Fibroblast of mammary gland (primary cell): ENCODE results near the gene ENTPD8.

Experiments used
- DNase-seq: peaks from one replicate; pipeline ENCODE4 v3.0.0-alpha.2; 2010; ENCODE audit warnings: low read depth
- H3K4me3 ChIP-seq: 2 replicates; pipeline ENCODE4 v1.5.1; 2011; ENCODE audit warnings: low read depth, mild to moderate bottlenecking, low read length, moderate library complexity; ENCODE audit not compliant: control insufficient read depth
- TF ChIP-seq, protein P1 (sequence below): conservative IDR thresholded peaks from 2 replicates; pipeline ENCODE4 v1.5.1; 2011; ENCODE audit warnings: low read depth, low read length, inconsistent platforms; ENCODE audit not compliant: control insufficient read depth, insufficient read depth

The ENTPD8 gene

DNA sequence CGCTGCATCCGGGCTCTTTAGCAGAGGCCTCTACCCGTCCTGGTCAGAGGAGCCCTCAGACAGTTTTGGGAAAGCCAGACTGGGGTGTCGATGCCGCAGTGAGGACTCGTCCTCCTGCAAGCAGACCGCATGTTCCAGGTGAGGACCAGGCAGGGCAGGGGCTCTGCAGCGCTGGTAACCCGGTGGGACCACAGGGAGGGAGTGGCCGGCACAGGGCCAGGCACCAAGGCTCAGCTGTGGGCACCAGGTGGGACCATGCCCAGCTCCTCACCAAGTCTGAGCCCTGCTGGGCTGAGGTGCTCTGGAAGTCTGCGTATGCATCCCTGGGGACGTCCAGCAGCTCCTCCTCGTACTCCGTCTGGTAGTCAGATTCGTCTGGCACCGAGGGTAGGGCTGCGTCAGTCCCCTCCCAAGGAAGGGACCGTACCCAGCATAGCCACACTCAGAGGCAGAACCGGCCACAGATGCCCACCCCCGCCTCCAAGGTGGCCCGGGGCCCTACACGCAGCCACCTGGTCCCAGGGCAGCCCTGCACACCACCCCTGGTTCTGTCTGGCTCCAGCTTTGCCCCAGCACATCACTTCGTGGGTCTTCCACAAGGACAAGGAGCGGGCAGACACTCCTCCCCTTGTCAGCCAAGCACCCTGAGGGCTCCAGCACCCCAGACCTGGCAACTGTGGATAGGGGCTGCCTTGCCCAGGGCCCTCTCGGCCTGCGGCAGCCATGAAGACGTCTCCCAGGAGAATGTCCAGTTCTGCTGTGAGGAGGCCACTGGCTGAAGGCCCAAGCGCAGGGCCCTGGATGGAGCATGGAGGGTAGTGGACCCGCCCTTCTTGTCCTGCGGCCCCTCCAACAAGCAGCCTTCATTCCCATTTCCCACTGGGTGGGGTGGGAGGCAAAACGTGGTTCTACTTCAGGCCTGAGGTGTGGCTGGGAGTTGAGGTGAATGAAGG, 19.5 kb upstream of the ENTPD8 start:
- TF ChIP-seq, protein P1, sequence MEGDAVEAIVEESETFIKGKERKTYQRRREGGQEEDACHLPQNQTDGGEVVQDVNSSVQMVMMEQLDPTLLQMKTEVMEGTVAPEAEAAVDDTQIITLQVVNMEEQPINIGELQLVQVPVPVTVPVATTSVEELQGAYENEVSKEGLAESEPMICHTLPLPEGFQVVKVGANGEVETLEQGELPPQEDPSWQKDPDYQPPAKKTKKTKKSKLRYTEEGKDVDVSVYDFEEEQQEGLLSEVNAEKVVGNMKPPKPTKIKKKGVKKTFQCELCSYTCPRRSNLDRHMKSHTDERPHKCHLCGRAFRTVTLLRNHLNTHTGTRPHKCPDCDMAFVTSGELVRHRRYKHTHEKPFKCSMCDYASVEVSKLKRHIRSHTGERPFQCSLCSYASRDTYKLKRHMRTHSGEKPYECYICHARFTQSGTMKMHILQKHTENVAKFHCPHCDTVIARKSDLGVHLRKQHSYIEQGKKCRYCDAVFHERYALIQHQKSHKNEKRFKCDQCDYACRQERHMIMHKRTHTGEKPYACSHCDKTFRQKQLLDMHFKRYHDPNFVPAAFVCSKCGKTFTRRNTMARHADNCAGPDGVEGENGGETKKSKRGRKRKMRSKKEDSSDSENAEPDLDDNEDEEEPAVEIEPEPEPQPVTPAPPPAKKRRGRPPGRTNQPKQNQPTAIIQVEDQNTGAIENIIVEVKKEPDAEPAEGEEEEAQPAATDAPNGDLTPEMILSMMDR, result no peak
- DNase-seq, result no peak
- H3K4me3 ChIP-seq, result no peak overlapping the region

DNA sequence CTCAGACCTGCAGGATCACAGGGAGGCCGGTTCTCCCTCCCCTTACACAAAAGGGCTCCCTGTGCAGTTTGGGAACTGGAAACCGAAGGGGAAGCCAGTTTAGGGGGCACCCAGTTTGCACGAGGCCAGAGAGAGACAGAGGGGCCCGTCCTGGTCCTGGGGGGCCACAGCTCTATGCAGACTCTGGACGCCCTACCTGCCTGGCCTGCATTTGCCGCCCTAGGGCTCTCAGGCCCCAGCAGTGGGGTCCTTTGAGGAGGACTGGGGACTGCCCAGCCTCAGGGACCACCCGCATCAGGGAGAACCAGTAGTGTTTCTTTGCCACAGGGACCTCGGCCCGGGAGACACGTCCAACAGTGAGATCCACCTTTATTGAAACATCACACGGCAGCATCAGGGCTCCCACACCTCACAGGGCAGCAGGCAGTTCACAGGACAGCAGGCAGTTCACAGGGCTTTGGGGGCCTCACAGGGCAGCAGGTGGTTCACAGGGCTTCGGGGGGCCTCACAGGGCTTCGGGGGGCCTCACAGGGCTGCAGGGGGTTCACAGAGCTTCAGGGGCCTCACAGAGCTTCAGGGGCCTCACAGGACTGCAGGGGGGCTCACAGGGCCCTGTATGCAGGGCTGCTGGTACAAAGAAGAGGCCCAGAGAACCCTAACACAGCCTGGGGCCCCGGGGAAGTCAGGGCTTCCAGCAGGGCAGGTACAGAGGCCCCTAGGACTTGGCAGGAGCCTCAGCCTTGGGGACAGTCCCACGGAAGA, 18.6 kb upstream of the ENTPD8 start:
- H3K4me3 ChIP-seq, result peak overlapping the region; percentile 35
- DNase-seq, result no peak
- TF ChIP-seq, protein P1, result no peak

DNA sequence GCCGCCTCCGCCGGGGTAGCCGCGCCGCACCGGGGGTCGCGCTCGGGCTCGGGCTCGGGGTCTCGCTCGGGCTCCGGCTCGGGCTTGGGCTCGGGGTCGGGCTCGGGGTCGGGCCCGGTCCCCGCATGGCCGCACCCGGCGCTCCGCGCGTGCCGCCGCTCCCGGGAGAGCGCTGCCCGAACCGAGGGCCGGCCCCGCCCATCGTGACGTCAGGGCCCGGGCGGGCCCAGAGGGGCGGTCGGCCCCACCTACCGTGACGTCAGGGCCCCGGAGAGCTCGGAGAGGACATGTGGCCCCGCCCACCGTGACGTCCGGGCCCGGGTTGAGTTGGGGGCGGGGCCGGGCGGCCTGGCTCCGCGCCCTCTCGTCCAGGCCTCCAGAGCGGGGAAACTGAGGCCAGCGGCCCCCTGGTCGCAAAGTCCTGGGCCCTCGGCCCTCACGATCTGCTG, 18.0 kb upstream of the ENTPD8 start, which contains the start of gene NSMF:
Gene NSMF, minus strand, starts transcription at position 183 of the 449 bp plus-strand sequence. CDS start 232 bp downstream, outside the sequence.
- peak within 1 kb of the TSS; percentile 55 for H3K4me3 ChIP-seq
- peak; percentile 84 for DNase-seq
- TF ChIP-seq, protein P1, result no peak

DNA sequence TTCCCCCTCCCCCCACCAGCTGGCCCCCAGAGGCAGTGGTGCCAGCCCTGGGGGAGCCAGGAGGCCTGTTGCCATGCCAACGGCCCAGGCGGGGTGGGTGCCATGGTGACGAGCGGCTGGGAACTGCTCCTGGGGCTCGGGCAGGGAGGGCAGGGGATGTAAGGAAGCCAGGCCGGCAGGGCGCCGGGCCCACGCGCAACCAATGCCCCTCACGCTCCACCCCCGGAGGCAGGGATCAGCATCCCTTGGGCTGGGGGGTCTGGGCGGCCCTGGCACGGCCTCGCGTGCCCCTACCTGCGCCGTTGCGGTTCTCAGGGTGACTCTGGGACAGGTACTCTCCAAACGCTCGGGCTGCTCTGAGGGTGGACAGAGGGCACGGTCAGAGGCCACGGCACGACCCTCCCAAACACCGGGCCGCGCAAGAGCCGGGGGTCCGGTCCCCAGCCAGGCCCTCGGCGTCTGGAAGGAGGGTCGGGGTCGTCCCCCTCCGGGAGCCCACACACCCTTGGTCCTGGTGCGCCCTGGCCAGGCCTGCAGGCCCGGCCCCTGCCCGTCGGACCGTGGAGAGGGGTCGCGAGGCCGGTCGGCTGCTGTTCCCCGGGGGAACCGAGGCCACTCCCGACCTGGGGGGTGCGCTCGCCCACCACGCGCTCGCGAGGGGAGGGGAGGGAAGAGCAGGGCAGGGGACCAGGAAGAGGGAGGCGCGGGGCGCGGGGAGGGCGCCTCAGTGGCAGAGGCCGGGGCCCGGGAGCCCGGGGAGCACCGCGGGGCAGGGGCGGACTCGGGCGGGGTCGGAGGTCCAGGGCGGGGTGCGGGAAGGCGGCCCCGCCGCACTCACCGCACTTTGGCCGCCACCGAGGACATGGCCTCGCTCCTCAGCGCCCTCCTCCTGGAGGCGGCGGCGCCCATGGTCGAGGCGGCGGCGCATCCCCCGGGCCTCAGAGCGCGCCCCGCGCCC, 17.3 kb upstream of the ENTPD8 start:
- H3K4me3 ChIP-seq, result peak overlapping the region; percentile 55
- TF ChIP-seq, protein P1, result no peak

DNA sequence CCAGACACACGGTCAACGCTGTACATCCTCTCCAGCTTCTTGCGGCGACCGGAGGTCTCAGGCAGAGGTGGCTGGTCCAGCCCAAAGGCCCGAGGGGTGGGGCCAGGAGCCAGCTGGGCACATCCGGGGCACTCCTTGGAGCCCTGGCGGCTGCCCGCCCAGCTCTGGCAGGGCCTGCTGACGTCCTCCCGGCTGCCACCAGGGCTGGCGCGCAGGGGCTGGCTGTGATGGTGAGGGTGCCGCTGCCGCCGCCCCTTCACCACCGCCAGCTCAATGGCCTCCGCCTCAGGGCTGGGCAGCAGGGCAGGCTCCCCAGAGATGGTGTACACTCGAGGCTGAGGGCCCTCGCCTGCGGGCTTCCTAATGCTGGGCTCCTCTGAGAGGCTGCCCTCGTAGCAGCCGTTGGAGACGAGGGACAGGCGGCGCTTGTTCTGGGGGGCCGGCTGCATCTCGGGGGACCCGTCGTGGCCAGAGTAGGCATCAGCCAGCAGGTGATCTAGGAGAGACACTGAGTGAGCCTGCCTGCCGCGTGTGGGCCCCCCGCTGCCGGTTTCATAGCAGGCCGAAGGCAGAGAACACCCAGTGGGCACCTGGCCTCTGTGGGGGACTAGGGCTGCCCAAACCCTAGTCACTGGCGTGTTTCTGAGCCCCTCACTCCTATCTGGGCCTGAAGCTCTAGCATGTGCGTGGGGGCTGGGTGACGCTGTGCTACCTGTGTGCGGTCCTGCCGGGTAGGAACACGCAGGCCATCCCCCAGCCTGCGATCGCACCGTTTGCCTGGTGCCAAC, 16.4 kb upstream of the ENTPD8 start:
- no peak for DNase-seq
- TF ChIP-seq, protein P1, result no peak
- peak overlapping the region; percentile 55 for H3K4me3 ChIP-seq

More for the DNA sequence above, 17.3 kb upstream of the ENTPD8 start:
- DNase-seq, result no peak
